ENCODE data around the gene KCTD3. TPM values are rescaled to one million over a fixed set of nuclear protein-coding genes. Genes with fewer than 3 reads are reported as not detected.
A peak's percentile ranks its signal among the peaks of the same experiment; 100 is the strongest.

KCTD3 gene
- total RNA-seq, 1 donor from 2014 or later, result 76.9 TPM

DNA sequence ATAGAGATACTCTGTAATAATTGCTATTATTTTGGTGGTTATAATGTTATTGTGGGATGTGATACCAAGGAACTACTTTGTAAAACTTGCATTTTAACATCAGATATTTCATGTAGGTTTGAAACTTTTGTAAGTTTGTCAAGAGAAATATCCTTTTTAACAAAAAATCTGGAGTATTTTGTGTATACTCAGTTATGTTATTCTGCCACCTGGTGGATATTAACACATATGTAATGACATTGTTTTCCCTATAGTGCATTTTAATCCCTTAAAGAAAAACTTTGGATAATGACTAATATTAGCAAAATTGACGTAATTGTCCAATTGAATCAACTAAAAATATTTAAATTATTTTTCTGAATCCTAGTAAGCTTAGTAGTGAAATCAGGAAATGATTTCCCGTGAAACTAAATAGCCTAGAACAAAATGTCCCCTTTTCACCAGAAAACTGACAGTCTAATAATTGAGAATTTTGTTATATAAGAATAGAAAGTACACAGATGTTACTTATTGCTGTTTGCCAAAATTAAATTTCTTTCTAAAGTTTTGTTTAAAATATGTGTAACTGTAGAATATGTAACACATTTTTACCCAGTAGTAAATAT is 39.6 kb downstream of the KCTD3 start:
- intact Hi-C loops (cut with DNase I), result no loop called here
- H3K27me3 ChIP-seq, result no peaks in the 10 kb centered on the region
- H3K4me1 ChIP-seq, result peaks cover 11% of the 10 kb centered on the region
- no peak overlapping the region for H3K27ac ChIP-seq
- no peak for DNase-seq (ENCODE audit: extremely low spot score in 2 of 2)
- no peaks in the 10 kb centered on the region for H3K9me3 ChIP-seq
- peaks cover 0 to 27% of the 10 kb centered on the region in 2 donors for H3K36me3 ChIP-seq
- H3K4me3 ChIP-seq, result no peak overlapping the region
- no peak for TF ChIP-seq POLR2AphosphoS5 (IDR thresholded peaks at IDR 0.05; ENCODE audit: insufficient read depth in 1 of 2, low read depth in 1 of 2)
- TF ChIP-seq, protein P1, sequence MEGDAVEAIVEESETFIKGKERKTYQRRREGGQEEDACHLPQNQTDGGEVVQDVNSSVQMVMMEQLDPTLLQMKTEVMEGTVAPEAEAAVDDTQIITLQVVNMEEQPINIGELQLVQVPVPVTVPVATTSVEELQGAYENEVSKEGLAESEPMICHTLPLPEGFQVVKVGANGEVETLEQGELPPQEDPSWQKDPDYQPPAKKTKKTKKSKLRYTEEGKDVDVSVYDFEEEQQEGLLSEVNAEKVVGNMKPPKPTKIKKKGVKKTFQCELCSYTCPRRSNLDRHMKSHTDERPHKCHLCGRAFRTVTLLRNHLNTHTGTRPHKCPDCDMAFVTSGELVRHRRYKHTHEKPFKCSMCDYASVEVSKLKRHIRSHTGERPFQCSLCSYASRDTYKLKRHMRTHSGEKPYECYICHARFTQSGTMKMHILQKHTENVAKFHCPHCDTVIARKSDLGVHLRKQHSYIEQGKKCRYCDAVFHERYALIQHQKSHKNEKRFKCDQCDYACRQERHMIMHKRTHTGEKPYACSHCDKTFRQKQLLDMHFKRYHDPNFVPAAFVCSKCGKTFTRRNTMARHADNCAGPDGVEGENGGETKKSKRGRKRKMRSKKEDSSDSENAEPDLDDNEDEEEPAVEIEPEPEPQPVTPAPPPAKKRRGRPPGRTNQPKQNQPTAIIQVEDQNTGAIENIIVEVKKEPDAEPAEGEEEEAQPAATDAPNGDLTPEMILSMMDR (IDR thresholded peaks at IDR 0.05), result peak in 2 of 3 experiments; percentile 8 to 23

DNA sequence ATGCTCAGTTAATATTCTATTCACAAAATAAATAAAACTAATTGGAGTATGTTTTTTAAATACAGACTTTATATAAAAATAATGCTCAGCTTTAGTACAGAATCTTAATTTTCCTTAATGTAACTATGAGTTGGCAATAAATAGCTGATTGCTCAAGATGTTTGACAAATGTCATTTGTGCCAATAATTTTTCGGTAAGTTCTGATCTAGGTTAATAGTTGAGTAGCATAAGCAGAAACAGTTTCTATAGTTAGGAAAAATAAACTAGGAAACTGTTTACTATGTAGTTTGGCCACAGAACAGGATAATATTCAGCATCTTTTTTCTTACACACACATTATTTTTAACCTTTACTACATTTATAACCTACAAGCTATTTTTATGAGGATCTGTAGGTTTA is 40.3 kb downstream of the KCTD3 start:
- H3K4me1 ChIP-seq, result peaks cover 11% of the 10 kb centered on the region
- peaks cover 0 to 32% of the 10 kb centered on the region in 2 donors for H3K36me3 ChIP-seq
- intact Hi-C loops (cut with DNase I), result no loop called here
- H3K9me3 ChIP-seq, result no peaks in the 10 kb centered on the region
- no peak overlapping the region for H3K4me3 ChIP-seq
- H3K27me3 ChIP-seq, result no peaks in the 10 kb centered on the region
- DNase-seq (ENCODE audit: extremely low spot score in 2 of 2), result no peak
- TF ChIP-seq POLR2A (IDR thresholded peaks at IDR 0.05), result no peak
- no peak for TF ChIP-seq POLR2AphosphoS5 (IDR thresholded peaks at IDR 0.05; ENCODE audit: insufficient read depth in 1 of 2, low read depth in 1 of 2)
- TF ChIP-seq, protein P1 (IDR thresholded peaks at IDR 0.05), result no peak
- no peak overlapping the region for H3K27ac ChIP-seq

DNA sequence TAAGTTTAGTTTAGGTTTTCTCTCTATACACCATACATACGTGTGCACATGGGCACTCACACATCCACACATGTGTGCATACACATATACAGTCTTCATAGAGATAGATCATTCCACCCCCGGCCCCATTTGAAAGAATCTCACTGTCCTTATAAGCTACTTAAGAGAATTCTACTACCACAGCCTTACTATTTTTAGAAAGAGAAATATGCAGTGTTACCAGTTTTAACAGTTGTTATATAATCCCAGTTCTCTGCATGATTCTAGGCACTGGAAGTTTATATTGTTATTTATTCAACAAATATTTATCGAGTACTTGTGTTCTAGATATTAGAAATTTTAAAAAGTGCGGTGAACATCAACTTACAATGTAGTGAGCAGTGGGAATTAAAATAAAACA is 41.5 kb downstream of the KCTD3 start:
- intact Hi-C loops (cut with DNase I), result no loop called here

DNA sequence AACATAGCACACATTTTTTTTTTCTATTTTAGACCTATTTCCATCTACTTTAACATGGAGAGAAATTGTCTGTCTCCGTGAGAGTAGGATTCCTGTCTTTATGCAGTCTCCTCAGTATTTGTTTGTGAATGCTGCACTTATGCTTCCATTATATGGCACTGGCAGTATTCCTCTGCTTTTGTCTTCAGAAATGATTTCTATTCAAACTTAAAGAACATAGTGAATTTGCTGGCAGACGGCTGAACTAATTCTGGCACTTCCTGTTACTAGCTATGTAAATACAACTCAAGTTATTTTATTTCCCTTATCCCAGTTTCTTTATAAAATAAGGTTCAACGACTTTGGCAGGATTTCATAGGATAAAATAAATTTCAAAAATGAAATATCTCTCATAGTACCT is 45.3 kb downstream of the KCTD3 start:
- H3K27ac ChIP-seq, result no peak overlapping the region
- no peak overlapping the region for H3K4me3 ChIP-seq
- peaks cover 0 to 35% of the 10 kb centered on the region in 2 donors for H3K36me3 ChIP-seq
- no peak for DNase-seq (ENCODE audit: extremely low spot score in 2 of 2)
- H3K27me3 ChIP-seq, result no peaks in the 10 kb centered on the region
- no peak for TF ChIP-seq POLR2A (IDR thresholded peaks at IDR 0.05)
- TF ChIP-seq, protein P1 (IDR thresholded peaks at IDR 0.05), result no peak
- TF ChIP-seq POLR2AphosphoS5 (IDR thresholded peaks at IDR 0.05; ENCODE audit: insufficient read depth in 1 of 2, low read depth in 1 of 2), result no peak
- intact Hi-C loops (cut with DNase I), result no loop called here
- no peaks in the 10 kb centered on the region for H3K4me1 ChIP-seq
- no peaks in the 10 kb centered on the region for H3K9me3 ChIP-seq

More for the DNA sequence above, 41.5 kb downstream of the KCTD3 start:
- TF ChIP-seq, protein P1 (IDR thresholded peaks at IDR 0.05), result no peak
- TF ChIP-seq POLR2AphosphoS5 (IDR thresholded peaks at IDR 0.05; ENCODE audit: insufficient read depth in 1 of 2, low read depth in 1 of 2) (no peak), POLR2A (IDR thresholded peaks at IDR 0.05) (no peak)
- Histone ChIP-seq H3K27ac (no peak overlapping the region), H3K36me3 (peaks cover 0 to 40% of the 10 kb centered on the region in 2 donors), H3K9me3 (no peaks in the 10 kb centered on the region), H3K4me1 (peaks cover 11% of the 10 kb centered on the region), H3K4me3 (no peak overlapping the region), H3K27me3 (no peaks in the 10 kb centered on the region)
- no peak for DNase-seq (ENCODE audit: extremely low spot score in 2 of 2)

DNA sequence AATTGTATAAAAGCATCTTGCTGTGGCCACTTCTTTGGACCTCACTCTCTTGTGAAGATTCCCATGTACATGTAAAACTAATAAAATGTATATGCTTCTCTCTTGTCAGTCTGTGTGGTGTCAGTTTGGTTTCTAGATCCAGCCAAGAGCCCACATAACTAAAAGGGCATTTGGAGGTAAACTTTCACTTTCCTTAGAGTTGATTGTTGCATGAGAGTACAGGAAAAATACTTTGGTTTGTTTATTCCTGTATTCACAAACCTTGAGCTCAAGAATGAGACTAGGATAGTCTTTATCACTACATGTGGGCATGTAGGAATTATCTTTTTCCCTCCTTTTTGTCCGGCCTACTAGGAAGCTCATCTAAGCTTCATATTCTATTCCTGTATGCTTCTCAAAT is 50.9 kb downstream of the KCTD3 start:
- H3K36me3 ChIP-seq, result peaks cover 0 to 46% of the 10 kb centered on the region in 2 donors
- intact Hi-C loops (cut with DNase I), result no loop called here

More for the DNA sequence above, 50.9 kb downstream of the KCTD3 start:
- no peaks in the 10 kb centered on the region for H3K27me3 ChIP-seq
- TF ChIP-seq POLR2A (IDR thresholded peaks at IDR 0.05) (no peak), POLR2AphosphoS5 (IDR thresholded peaks at IDR 0.05; ENCODE audit: insufficient read depth in 1 of 2, low read depth in 1 of 2) (no peak)
- TF ChIP-seq, protein P1 (IDR thresholded peaks at IDR 0.05), result no peak
- H3K4me1 ChIP-seq, result no peaks in the 10 kb centered on the region
- no peak for DNase-seq (ENCODE audit: extremely low spot score in 2 of 2)
- no peak overlapping the region for H3K4me3 ChIP-seq
- H3K27ac ChIP-seq, result no peak overlapping the region
- H3K9me3 ChIP-seq, result no peaks in the 10 kb centered on the region
